Head of caudate nucleus (tissue), 42 donors: ENCODE data around the gene UBE2F.
"Not testable (repeated sequence)": the region's sequence is repeated elsewhere in the genome, so short reads cannot be mapped to it uniquely, and the experiment has no call there.

Experiments used
- DNase-seq, 42 donors: peaks; one replicate each; pipeline versions ENCODE4 v3.0.0 to v3.0.0-alpha.2; 2020 to 2021; ENCODE audit warnings: mixed read lengths in 7 of 42
- intact Hi-C: fragments of 100-400 bp; cut with DNase I; formaldehyde crosslinking; loops from one replicate; pipeline ENCODE4 v1.15.0; 2022

UBE2F gene

GRCh38 chr2:238060542-238061314 lies 93.9 kb downstream of the UBE2F start, which contains the start of gene SCLY:
TSS of gene SCLY (plus strand) at chr2:238061001. CDS start at chr2:238061055, 54 bp downstream.
- intact Hi-C loops = loop anchor here (5.0 kb wide), 2 partner anchors 93 to 198 kb away; partner anchors contain the start of gene UBE2F
- peak; percentile 96 to 100 (median 99) for DNase-seq

GRCh38 chr2:238061315-238062202 lies 94.7 kb downstream of the UBE2F start:
- intact Hi-C loops = loop anchor here (5.0 kb wide), 2 partner anchors 94 to 199 kb away; partner anchors contain the start of gene UBE2F
- DNase-seq = peak in 37 of 42 donors; percentile 5 to 62 (median 29)

- no peak for DNase-seq
- intact Hi-C loops = loop anchor here (5.0 kb wide), 2 partner anchors 96 to 201 kb away; partner anchors contain the start of gene UBE2F
Observed at GRCh38 chr2:238063414-238064189, 96.8 kb downstream of the UBE2F start.

GRCh38 chr2:238064376-238064775 lies 97.6 kb downstream of the UBE2F start:
- no peak for DNase-seq
- intact Hi-C loops = loop anchor here (5.0 kb wide), 2 partner anchors 97 to 202 kb away; partner anchors contain the start of gene UBE2F

- DNase-seq = no peak
- intact Hi-C loops = no loop called here
Observed at GRCh38 chr2:238065071-238065846, 98.4 kb downstream of the UBE2F start.

- intact Hi-C loops = no loop called here
- DNase-seq = no peak
Observed at GRCh38 chr2:238066218-238066617, 99.4 kb downstream of the UBE2F start.

- DNase-seq, intact Hi-C loops: not testable (repeated sequence)
Observed at GRCh38 chr2:238066718-238067117, 99.9 kb downstream of the UBE2F start.

GRCh38 chr2:238067939-238068338 lies 101.1 kb downstream of the UBE2F start:
- intact Hi-C loops = no loop called here
- no peak for DNase-seq

GRCh38 chr2:238069021-238069709 lies 102.4 kb downstream of the UBE2F start:
- no peak for DNase-seq
- intact Hi-C loops = no loop called here

GRCh38 chr2:238069877-238070276 lies 103.1 kb downstream of the UBE2F start:
- no peak for DNase-seq
- intact Hi-C loops = no loop called here

GRCh38 chr2:238075397-238075796 lies 108.6 kb downstream of the UBE2F start:
- intact Hi-C loops = no loop called here
- DNase-seq = no peak

- no peak for DNase-seq
- intact Hi-C loops = no loop called here
Observed at GRCh38 chr2:238077292-238077691, 110.5 kb downstream of the UBE2F start.

- no peak for DNase-seq
- intact Hi-C loops = no loop called here
Observed at GRCh38 chr2:238079874-238080327, 113.1 kb downstream of the UBE2F start.

GRCh38 chr2:238080518-238080917 lies 113.7 kb downstream of the UBE2F start:
- peak in 1 of 42 donors; percentile 13 for DNase-seq
- intact Hi-C loops = no loop called here

- DNase-seq = peak in 16 of 42 donors; percentile 18 to 70 (median 38)
- intact Hi-C loops = no loop called here
Observed at GRCh38 chr2:238081150-238081549, 114.3 kb downstream of the UBE2F start.

GRCh38 chr2:238081561-238081960 lies 114.7 kb downstream of the UBE2F start:
- peak in 6 of 42 donors; percentile 24 to 48 (median 27) for DNase-seq
- intact Hi-C loops = no loop called here

GRCh38 chr2:238082151-238082550 lies 115.3 kb downstream of the UBE2F start:
- DNase-seq = peak in 5 of 42 donors; percentile 2 to 30 (median 17)
- intact Hi-C loops = no loop called here
